ENCODE data around the gene ZNF593.

DNA sequence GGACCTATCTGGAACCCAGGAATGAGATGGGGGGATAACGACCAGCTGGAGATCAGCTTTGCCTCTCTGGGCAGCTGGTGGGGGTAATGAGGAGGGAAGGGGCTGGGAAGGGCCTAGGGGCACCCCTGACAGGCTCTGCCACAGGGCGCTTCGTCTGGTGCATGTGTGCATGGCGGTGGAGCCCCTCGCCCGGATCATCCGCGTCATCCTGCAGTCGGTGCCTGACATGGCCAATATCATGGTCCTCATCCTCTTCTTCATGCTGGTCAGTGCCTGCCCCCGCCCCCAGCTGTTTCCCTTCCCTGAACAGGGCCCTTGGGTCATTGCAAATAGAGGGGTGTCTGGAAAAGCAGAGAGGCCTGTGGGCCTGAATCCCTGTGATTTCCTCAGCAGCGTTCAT lies 28.1 kb downstream of the ZNF593 start:
- TF ChIP-seq FOXA1 (IDR thresholded peaks at IDR 0.05) (no peak), ZNF384 (IDR thresholded peaks at IDR 0.05) (no peak), L3MBTL2 (conservative IDR thresholded peaks at IDR 0.05) (no peak)

Measured in HEK293T (cell line).